GM12878 (cell line): Measurements from ENCODE around the gene P4HA1. TPM values are rescaled to one million over a fixed set of nuclear protein-coding genes. Genes with fewer than 3 reads are reported as not detected.
A peak's percentile ranks its signal among the peaks of the same experiment; 100 is the strongest.

Experiments used
- ATAC-seq: fragments of 200-7000 bp; cut with Tn5 transposase; 3 replicates; pipeline ENCODE4 v1.9.1; 2020; ENCODE audit warnings: mild to moderate bottlenecking, moderate library complexity
- BruUV-seq: library from RNA; stranded (reverse); fragments of 400-500 nt; replicated peaks from 2 replicates; lab custom pipeline; 2021; lab: Mats Ljungman, UMichigan
- CTCF ChIA-PET: fragments of 300-600 bp; sonication (Branson Sonifier 250); formaldehyde crosslinking; extraction: SDS; loops from one replicate; lab custom pipeline; 2021; ENCODE audit warnings: inconsistent platforms; lab: Yijun Ruan, JAX
- POLR2A ChIA-PET: fragments of 350-600 bp; formaldehyde crosslinking; extraction: SDS; loops from one replicate; lab custom pipeline; 2021; ENCODE audit warnings: inconsistent platforms; lab: Charles Lee
- RAD21 ChIA-PET: fragments of 300-600 bp; sonication (Branson Sonifier 250); formaldehyde crosslinking; loops from one replicate; lab custom pipeline; 2023; ENCODE audit warnings: antibody characterized with exemption; ENCODE audit not compliant: unreplicated experiment; lab: Charles Lee
- SMC1A ChIA-PET: fragments of 300-600 bp; sonication (Branson Sonifier 250); formaldehyde crosslinking; loops from one replicate; lab custom pipeline; 2023; ENCODE audit not compliant: unreplicated experiment, uncharacterized antibody; lab: Charles Lee
- DNase-seq: peaks from one replicate; pipeline ENCODE4 v3.0.0-alpha.2; 2011; ENCODE audit warnings: low read depth, low spot score
- FAIRE-seq: peaks from 3 replicates; lab custom pipeline; 2011; peaks lifted over from hg19 to GRCh38; lab: Jason Lieb, UNC
- H2AFZ ChIP-seq: 2 replicates; pipeline ENCODE4 v1.6.0; 2011; ENCODE audit warnings: low read depth, low read length, control low read depth; ENCODE audit not compliant: control insufficient read depth
- H3K27ac ChIP-seq: 2 replicates; pipeline ENCODE4 v1.5.1; 2011; ENCODE audit warnings: control low read depth; ENCODE audit not compliant: control insufficient read depth, insufficient read depth
- H3K27me3 ChIP-seq, 2 experiments: replicated peaks in 1 of 2; 2 replicates each; pipeline versions ENCODE4 v1.6.0 to v1.6.1; 2011; ENCODE audit warnings: low read length in 1 of 2; ENCODE audit not compliant: control insufficient read depth in 2 of 2, insufficient read depth in 2 of 2
- H3K36me3 ChIP-seq, 2 experiments: 2 replicates each; pipeline ENCODE4 v1.5.1; 2011; ENCODE audit warnings: low read length in 1 of 2; ENCODE audit not compliant: control insufficient read depth in 2 of 2, insufficient read depth in 2 of 2
- H3K4me1 ChIP-seq: 2 replicates; pipeline ENCODE4 v1.6.1; 2011; ENCODE audit warnings: mild to moderate bottlenecking, low read length, moderate library complexity, mixed read lengths; ENCODE audit not compliant: control insufficient read depth, insufficient read depth
- H3K4me2 ChIP-seq: 2 replicates; pipeline ENCODE4 v1.6.0; 2011; ENCODE audit warnings: control low read depth; ENCODE audit not compliant: control insufficient read depth, insufficient read depth
- H3K4me3 ChIP-seq: fragments of 200-600 bp; sonication (generic); 2 replicates; pipeline ENCODE4 v1.5.1; 2016
- H3K79me2 ChIP-seq: 2 replicates; pipeline ENCODE4 v1.6.0; 2011; ENCODE audit warnings: low read length; ENCODE audit not compliant: control insufficient read depth, insufficient read depth
- H3K9ac ChIP-seq: 2 replicates; pipeline ENCODE4 v1.8.0; 2011; ENCODE audit warnings: low read length, control low read depth, mixed read lengths; ENCODE audit not compliant: control insufficient read depth, insufficient read depth
- H3K9me3 ChIP-seq: replicated peaks from 3 replicates; pipeline ENCODE4 v1.5.1; 2011; ENCODE audit warnings: mild to moderate bottlenecking, low read length; ENCODE audit not compliant: control insufficient read depth, insufficient read depth
- H4K20me1 ChIP-seq: 2 replicates; pipeline ENCODE4 v1.6.0; 2011; ENCODE audit not compliant: control insufficient read depth, insufficient read depth
- NR2C2 ChIP-seq: IDR thresholded peaks from 2 replicates; pipeline ENCODE4 v1.6.1; 2011; ENCODE audit warnings: borderline replicate concordance, low read depth; ENCODE audit not compliant: control insufficient read depth, insufficient read length
- SRF ChIP-seq, 2 experiments: IDR thresholded peaks; 2 replicates each; pipeline ENCODE4 v1.6.1; 2011; ENCODE audit warnings: low read depth in 2 of 2, low read length in 2 of 2, mild to moderate bottlenecking in 1 of 2, moderate library complexity in 1 of 2
- ZNF687 ChIP-seq: fragments of 450-650 bp; IDR thresholded peaks from 2 replicates; pipeline ENCODE4 v1.6.1; 2017; ENCODE audit warnings: mild to moderate bottlenecking, moderate library complexity
- WGBS: methylation state at CpG from one replicate; pipeline ENCODE4 v1.1.6; 2016; ENCODE audit warnings: low lambda C conversion rate; ENCODE audit not compliant: insufficient replicate concordance, insufficient coverage; ENCODE audit errors: missing lambda C conversion rate; 5-methylcytosine and 5-hydroxymethylcytosine counted together
- in situ Hi-C: fragments of 300-500 bp; cut with MboI; formaldehyde crosslinking; loops from 9 replicates; pipeline ENCODE4 v1.14.3; 2018; ENCODE audit warnings: mixed read lengths
- intact Hi-C: fragments of 100-400 bp; cut with micrococcal nuclease; formaldehyde crosslinking; loops from one replicate; pipeline ENCODE4 v1.14.2; 2022; ENCODE audit not compliant: unreplicated experiment
- polyA plus RNA-seq, 11 experiments: library from polyadenylated mRNA; depleted of rRNA in 4 of 11; unstranded in 6 of 11; stranded (reverse) in 5 of 11; fragments of >200 nt; fragmentation: Nextera tagmentation in 4 of 11; fragmentation: Illumina TruSeq in 1 of 11; extraction: Ambion mirVana in 4 of 11; extraction: Trizol in 1 of 11; gene quantifications; 1 replicate in 1 of 11; 2 replicates in 10 of 11; pipeline versions ENCODE4 v1.2.1 to v1.2.3, GENCODE V29; 2011 to 2016; ENCODE audit warnings: inconsistent platforms in 2 of 11, missing spikeins in 2 of 11, low read depth in 1 of 11
- small RNA-seq: library from RNA; depleted of rRNA; stranded (forward); fragments of <200 nt; gene quantifications from one replicate; pipeline ENCODE3, GENCODE V24; 2014
- total RNA-seq, 4 experiments: library from RNA; depleted of rRNA in 3 of 4; stranded (reverse); fragments of >200 nt in 3 of 4; fragmentation: Illumina TruSeq in 1 of 4; extraction: Trizol in 1 of 4; gene quantifications; 2 replicates each; pipeline versions ENCODE4 v1.2.1 to v1.2.3, GENCODE V29; 2013 to 2021

Gene P4HA1
- total and polyA plus RNA-seq, 10 of the 15 experiments (the other 5 are each of a cell fraction or from before 2014, with no cell fraction given), result 15.0 to 160 (median 24.1) TPM

- TF ChIP-seq ZNF687, result no peak
These were observed 117.0 kb downstream of the P4HA1 start (continued) for GRCh38 chr10:72979709-72980108.

GRCh38 chr10:72976886-72977285 lies 119.8 kb downstream of the P4HA1 start:
- DNase-seq (no peak), FAIRE-seq (no peak)

More at GRCh38 chr10:72976886-72977285, 119.8 kb downstream of the P4HA1 start:
- no peak overlapping the region for H3K4me3 ChIP-seq
- ChIA-PET POLR2A (no interaction called here), SMC1A (no interaction called here), CTCF (no interaction called here), RAD21 (no interaction called here)
- no peak overlapping the region for H3K4me2 ChIP-seq
- H3K4me1 ChIP-seq, result no peaks in the 10 kb centered on the region
- intact Hi-C loops, result no loop called here
- H3K9ac ChIP-seq, result no peak overlapping the region
- no peak for TF ChIP-seq NR2C2
- no peak for TF ChIP-seq SRF (IDR thresholded peaks at IDR 0.05; ENCODE audit: low read depth in 2 of 2, low read length in 2 of 2)
- H3K27me3 ChIP-seq, result no peaks in the 10 kb centered on the region
- BruUV-seq, result no TSS peak
- in situ Hi-C loops, result no loop called here
- no peaks in the 10 kb centered on the region for H3K36me3 ChIP-seq
- WGBS, result 43% methylated on average over 1 of the region's 1 CpG
- no peaks in the 10 kb centered on the region for H3K79me2 ChIP-seq
- no peak overlapping the region for H3K27ac ChIP-seq
- no peaks in the 10 kb centered on the region for H4K20me1 ChIP-seq
- no peak overlapping the region for H2AFZ ChIP-seq
- peaks cover 2% of the 10 kb centered on the region for H3K9me3 ChIP-seq
- no peak for ATAC-seq

Small RNA genes lying within 50 kb of the gene (small RNA-seq; reads per million reads assigned to genes)
- not detected for gene RF00019
- 0.70 reads per million, percentile 19 among the genes with 10 or more reads in this experiment for gene SNORA11F

Other genes with a start within 250 kb of the P4HA1 start
- gene OIT3, start 203.1 kb downstream of the P4HA1 start, total RNA-seq (2014; rRNA removed), result not detected in 2 replicates
- gene OIT3, start 203.1 kb downstream of the P4HA1 start, total RNA-seq (2014; rRNA removed; fragmentation: Illumina TruSeq; extraction: Trizol), result not detected in 2 replicates
- not detected in 2 replicates for gene OIT3, start 203.1 kb downstream of the P4HA1 start, total RNA-seq (2021)
- not detected in 2 replicates for gene OIT3, start 203.1 kb downstream of the P4HA1 start, polyA plus RNA-seq (2011; rRNA removed)
- not detected in 2 replicates for gene OIT3, start 203.1 kb downstream of the P4HA1 start, polyA plus RNA-seq (2014; fragmentation: Illumina TruSeq; extraction: Trizol)
- not detected for gene OIT3, start 203.1 kb downstream of the P4HA1 start, polyA plus RNA-seq (2014; fragmentation: Nextera tagmentation; extraction: Ambion mirVana)
- not detected in 2 replicates for gene OIT3, start 203.1 kb downstream of the P4HA1 start, polyA plus RNA-seq (2014; rRNA removed)
- gene OIT3, start 203.1 kb downstream of the P4HA1 start, polyA plus RNA-seq (2016; fragmentation: Nextera tagmentation; extraction: Ambion mirVana), result not detected
- gene PLA2G12B, start 142.1 kb downstream of the P4HA1 start, total RNA-seq (2014; rRNA removed), result not detected in 2 replicates
- not detected in 2 replicates for gene PLA2G12B, start 142.1 kb downstream of the P4HA1 start, total RNA-seq (2014; rRNA removed; fragmentation: Illumina TruSeq; extraction: Trizol)
- gene PLA2G12B, start 142.1 kb downstream of the P4HA1 start, total RNA-seq (2021), result not detected in 2 replicates
- 0.17 TPM in 1 of 2 replicates, not detected in the other for gene PLA2G12B, start 142.1 kb downstream of the P4HA1 start, polyA plus RNA-seq (2011; rRNA removed)
- not detected in 2 replicates for gene PLA2G12B, start 142.1 kb downstream of the P4HA1 start, polyA plus RNA-seq (2014; fragmentation: Illumina TruSeq; extraction: Trizol)
- gene PLA2G12B, start 142.1 kb downstream of the P4HA1 start, polyA plus RNA-seq (2014; fragmentation: Nextera tagmentation; extraction: Ambion mirVana), result not detected
- not detected in 2 replicates for gene PLA2G12B, start 142.1 kb downstream of the P4HA1 start, polyA plus RNA-seq (2014; rRNA removed)
- not detected for gene PLA2G12B, start 142.1 kb downstream of the P4HA1 start, polyA plus RNA-seq (2016; fragmentation: Nextera tagmentation; extraction: Ambion mirVana)
- gene NUDT13, start 13.6 kb upstream of the P4HA1 start, total RNA-seq (2014; rRNA removed), result 1.0 and 1.5 TPM in 2 replicates
- gene NUDT13, start 13.6 kb upstream of the P4HA1 start, total RNA-seq (2014; rRNA removed; fragmentation: Illumina TruSeq; extraction: Trizol), result 1.4 and 1.9 TPM in 2 replicates
- gene NUDT13, start 13.6 kb upstream of the P4HA1 start, total RNA-seq (2021), result 0.72 and 0.88 TPM in 2 replicates
- 6.1 and 7.3 TPM in 2 replicates for gene NUDT13, start 13.6 kb upstream of the P4HA1 start, polyA plus RNA-seq (2011; rRNA removed)
- 2.1 and 2.6 TPM in 2 replicates for gene NUDT13, start 13.6 kb upstream of the P4HA1 start, polyA plus RNA-seq (2014; fragmentation: Illumina TruSeq; extraction: Trizol)
- gene NUDT13, start 13.6 kb upstream of the P4HA1 start, polyA plus RNA-seq (2014; fragmentation: Nextera tagmentation; extraction: Ambion mirVana), result 1 to 10 TPM; 1.5 to 2.6 TPM
- 1.4 and 2.6 TPM in 2 replicates for gene NUDT13, start 13.6 kb upstream of the P4HA1 start, polyA plus RNA-seq (2014; rRNA removed)
- 1 to 10 TPM; 1.1 to 1.9 TPM for gene NUDT13, start 13.6 kb upstream of the P4HA1 start, polyA plus RNA-seq (2016; fragmentation: Nextera tagmentation; extraction: Ambion mirVana)
- gene ECD, start 71.1 kb upstream of the P4HA1 start, total RNA-seq (2014; rRNA removed), result 45.7 and 51.4 TPM in 2 replicates
- 40.4 and 42.3 TPM in 2 replicates for gene ECD, start 71.1 kb upstream of the P4HA1 start, total RNA-seq (2014; rRNA removed; fragmentation: Illumina TruSeq; extraction: Trizol)
- 32.1 and 34.6 TPM in 2 replicates for gene ECD, start 71.1 kb upstream of the P4HA1 start, total RNA-seq (2021)
- 53.5 and 66.1 TPM in 2 replicates for gene ECD, start 71.1 kb upstream of the P4HA1 start, polyA plus RNA-seq (2011; rRNA removed)
- 45.8 and 57.8 TPM in 2 replicates for gene ECD, start 71.1 kb upstream of the P4HA1 start, polyA plus RNA-seq (2014; fragmentation: Illumina TruSeq; extraction: Trizol)
- gene ECD, start 71.1 kb upstream of the P4HA1 start, polyA plus RNA-seq (2014; fragmentation: Nextera tagmentation; extraction: Ambion mirVana), result 10 to 100 TPM; 27.3 to 29.9 TPM
- gene ECD, start 71.1 kb upstream of the P4HA1 start, polyA plus RNA-seq (2014; rRNA removed), result 33.0 and 33.8 TPM in 2 replicates
- gene ECD, start 71.1 kb upstream of the P4HA1 start, polyA plus RNA-seq (2016; fragmentation: Nextera tagmentation; extraction: Ambion mirVana), result 10 to 100 TPM; 59.0 to 61.6 TPM
- 9.7 and 10.7 TPM in 2 replicates for gene FAM149B1, start 71.3 kb upstream of the P4HA1 start, total RNA-seq (2014; rRNA removed)
- gene FAM149B1, start 71.3 kb upstream of the P4HA1 start, total RNA-seq (2014; rRNA removed; fragmentation: Illumina TruSeq; extraction: Trizol), result 10.7 and 12.0 TPM in 2 replicates
- gene FAM149B1, start 71.3 kb upstream of the P4HA1 start, total RNA-seq (2021), result 8.3 and 9.9 TPM in 2 replicates
- 20.9 and 27.8 TPM in 2 replicates for gene FAM149B1, start 71.3 kb upstream of the P4HA1 start, polyA plus RNA-seq (2011; rRNA removed)
- gene FAM149B1, start 71.3 kb upstream of the P4HA1 start, polyA plus RNA-seq (2014; fragmentation: Illumina TruSeq; extraction: Trizol), result 13.4 and 19.6 TPM in 2 replicates
- 10 to 100 TPM in 1 of 2 experiments, 1 to 10 TPM in 1; 6.6 to 11.6 TPM for gene FAM149B1, start 71.3 kb upstream of the P4HA1 start, polyA plus RNA-seq (2014; fragmentation: Nextera tagmentation; extraction: Ambion mirVana)
- gene FAM149B1, start 71.3 kb upstream of the P4HA1 start, polyA plus RNA-seq (2014; rRNA removed), result 9.3 and 9.6 TPM in 2 replicates
- gene FAM149B1, start 71.3 kb upstream of the P4HA1 start, polyA plus RNA-seq (2016; fragmentation: Nextera tagmentation; extraction: Ambion mirVana), result 10 to 100 TPM; 12.3 to 13.4 TPM
- 50.2 and 51.5 TPM in 2 replicates for gene DNAJC9, start 150.4 kb upstream of the P4HA1 start, total RNA-seq (2014; rRNA removed)
- gene DNAJC9, start 150.4 kb upstream of the P4HA1 start, total RNA-seq (2014; rRNA removed; fragmentation: Illumina TruSeq; extraction: Trizol), result 46.3 and 51.2 TPM in 2 replicates
- 38.4 and 41.6 TPM in 2 replicates for gene DNAJC9, start 150.4 kb upstream of the P4HA1 start, total RNA-seq (2021)
- 33.6 and 40.6 TPM in 2 replicates for gene DNAJC9, start 150.4 kb upstream of the P4HA1 start, polyA plus RNA-seq (2011; rRNA removed)
- 42.0 and 43.6 TPM in 2 replicates for gene DNAJC9, start 150.4 kb upstream of the P4HA1 start, polyA plus RNA-seq (2014; fragmentation: Illumina TruSeq; extraction: Trizol)
- gene DNAJC9, start 150.4 kb upstream of the P4HA1 start, polyA plus RNA-seq (2014; fragmentation: Nextera tagmentation; extraction: Ambion mirVana), result 10 to 100 TPM; 15.0 to 16.0 TPM
- gene DNAJC9, start 150.4 kb upstream of the P4HA1 start, polyA plus RNA-seq (2014; rRNA removed), result 35.7 and 38.2 TPM in 2 replicates
- gene DNAJC9, start 150.4 kb upstream of the P4HA1 start, polyA plus RNA-seq (2016; fragmentation: Nextera tagmentation; extraction: Ambion mirVana), result 10 to 100 TPM; 71.9 to 72.9 TPM
- gene MRPS16, start 155.8 kb upstream of the P4HA1 start, total RNA-seq (2014; rRNA removed), result 107 and 111 TPM in 2 replicates
- 87.6 and 93.9 TPM in 2 replicates for gene MRPS16, start 155.8 kb upstream of the P4HA1 start, total RNA-seq (2014; rRNA removed; fragmentation: Illumina TruSeq; extraction: Trizol)
- gene MRPS16, start 155.8 kb upstream of the P4HA1 start, total RNA-seq (2021), result 160 and 170 TPM in 2 replicates
- gene MRPS16, start 155.8 kb upstream of the P4HA1 start, polyA plus RNA-seq (2011; rRNA removed), result 86.2 and 86.9 TPM in 2 replicates
- gene MRPS16, start 155.8 kb upstream of the P4HA1 start, polyA plus RNA-seq (2014; fragmentation: Illumina TruSeq; extraction: Trizol), result 69.4 and 75.3 TPM in 2 replicates
- 10 to 100 TPM; 43.4 to 98.5 TPM for gene MRPS16, start 155.8 kb upstream of the P4HA1 start, polyA plus RNA-seq (2014; fragmentation: Nextera tagmentation; extraction: Ambion mirVana)
- 122 and 133 TPM in 2 replicates for gene MRPS16, start 155.8 kb upstream of the P4HA1 start, polyA plus RNA-seq (2014; rRNA removed)
- gene MRPS16, start 155.8 kb upstream of the P4HA1 start, polyA plus RNA-seq (2016; fragmentation: Nextera tagmentation; extraction: Ambion mirVana), result 100 to 1,000 TPM; 269 to 285 TPM